Fibroblast of lung (primary cell): ENCODE results near the gene ANKS1B. TPM values are rescaled to one million over a fixed set of nuclear protein-coding genes. Genes with fewer than 3 reads are reported as not detected.

Experiments used
- DNase-seq, 2 donors: peaks; one replicate each; pipeline versions ENCODE4 v3.0.0 to v3.0.0-alpha.2; 2010; ENCODE audit warnings: low read depth in 2 of 2
- H2AFZ ChIP-seq: 2 replicates; pipeline ENCODE4 v1.5.1; 2012; ENCODE audit warnings: low read length, control low read depth, inconsistent platforms
- H3K27ac ChIP-seq: 2 replicates; pipeline ENCODE4 v1.5.1; 2011; ENCODE audit warnings: low read length, control low read depth; ENCODE audit not compliant: insufficient read depth
- H3K27me3 ChIP-seq: 2 replicates; pipeline ENCODE4 v1.5.1; 2011; ENCODE audit warnings: mild to moderate bottlenecking, low read length; ENCODE audit not compliant: control insufficient read depth, insufficient read depth
- H3K36me3 ChIP-seq: 2 replicates; pipeline ENCODE4 v1.5.1; 2011; ENCODE audit warnings: low read length; ENCODE audit not compliant: control insufficient read depth, insufficient read depth
- H3K4me1 ChIP-seq: 2 replicates; pipeline ENCODE4 v1.5.1; 2011; ENCODE audit warnings: low read length; ENCODE audit not compliant: control insufficient read depth, insufficient read depth; ENCODE audit errors: extremely low read depth
- H3K4me2 ChIP-seq: 2 replicates; pipeline ENCODE4 v1.5.1; 2011; ENCODE audit warnings: low read length, control low read depth; ENCODE audit not compliant: insufficient read depth; ENCODE audit errors: extremely low read depth
- H3K4me3 ChIP-seq, 4 experiments: fragments of 200-600 bp in 1 of 4; sonication (generic) in 1 of 4; replicated peaks in 1 of 4; 2 replicates each; pipeline ENCODE4 v1.5.1; 2011 to 2016; ENCODE audit warnings: low read length in 4 of 4, low read depth in 3 of 4, mild to moderate bottlenecking in 3 of 4, control low read depth in 2 of 4, inconsistent platforms in 1 of 4, mixed read lengths in 1 of 4; ENCODE audit not compliant: insufficient read depth in 1 of 4; ENCODE audit errors: control extremely low read depth in 1 of 4
- H3K79me2 ChIP-seq: 2 replicates; pipeline ENCODE4 v1.5.1; 2012; ENCODE audit warnings: mild to moderate bottlenecking, low read length, inconsistent platforms; ENCODE audit not compliant: control insufficient read depth, insufficient read depth
- H3K9ac ChIP-seq: 2 replicates; pipeline ENCODE4 v1.5.1; 2011; ENCODE audit warnings: mild to moderate bottlenecking, low read length, control low read depth; ENCODE audit not compliant: insufficient read depth
- H3K9me3 ChIP-seq: 2 replicates; pipeline ENCODE4 v1.5.1; 2012; ENCODE audit warnings: low read depth, low read length; ENCODE audit not compliant: control insufficient read depth, insufficient read depth
- H4K20me1 ChIP-seq: 2 replicates; pipeline ENCODE4 v1.5.1; 2011; ENCODE audit warnings: low read length; ENCODE audit not compliant: control insufficient read depth, insufficient read depth; ENCODE audit errors: extremely low read depth
- EZH2 ChIP-seq: IDR thresholded peaks from 2 replicates; pipeline ENCODE4 v1.5.1; 2012; ENCODE audit warnings: low read length, control low read depth, mild to moderate bottlenecking; ENCODE audit errors: missing control alignments
- polyA plus RNA-seq, 2 donors: library from polyadenylated mRNA; depleted of rRNA in 1 of 2; stranded (reverse) in 1 of 2; unstranded in 1 of 2; fragments of >200 nt; gene quantifications; 2 replicates each; pipeline ENCODE4 v1.2.1, GENCODE V29; 2011 to 2012; ENCODE audit warnings: missing spikeins in 1 of 2
- total RNA-seq: library from RNA; depleted of rRNA; stranded (reverse); fragments of >200 nt; gene quantifications from 2 replicates; pipeline ENCODE4 v1.2.1, GENCODE V29; 2014
- TF ChIP-seq, protein P1 (sequence below), 2 donors: IDR thresholded peaks in 1 of 2; conservative IDR thresholded peaks in 1 of 2; 1 replicate in 1 of 2; 2 replicates in 1 of 2; pipeline ENCODE4 v1.5.1; 2011 to 2012; ENCODE audit warnings: low read length in 2 of 2, control low read depth in 1 of 2, inconsistent platforms in 1 of 2, low read depth in 1 of 2, mild to moderate bottlenecking in 1 of 2

ANKS1B gene
- total and polyA plus RNA-seq, 2 donors (not counting 1 experiment from before 2014, with no cell fraction given), result 0.11 to 0.83 TPM

DNA sequence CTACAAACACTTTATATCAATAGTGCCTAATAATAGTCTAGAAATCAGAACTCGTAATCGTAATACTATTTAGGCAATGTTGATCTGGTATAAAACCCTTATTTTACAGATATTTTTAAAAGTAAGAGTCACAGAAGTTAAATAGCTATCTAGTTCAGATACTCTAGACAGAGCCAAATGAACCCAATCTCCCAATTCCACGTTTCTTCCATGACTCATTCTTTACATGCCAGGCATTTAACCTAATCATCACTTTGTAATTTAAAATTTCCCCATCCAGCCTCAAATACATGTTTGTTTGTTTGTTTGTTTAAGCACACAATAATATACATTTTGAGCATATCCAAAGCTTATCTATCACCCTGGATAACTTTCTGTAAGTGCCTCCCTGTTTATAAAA, 373.6 kb downstream of the ANKS1B start:
- no peak overlapping the region for H3K4me2 ChIP-seq
- H2AFZ ChIP-seq, result no peak overlapping the region
- DNase-seq, result peak in 1 of 2 donors; percentile 62

GRCh38 chr12:99609455-99610181, 375.1 kb downstream of the ANKS1B start:
- Histone ChIP-seq H3K27me3 (no peaks in the 10 kb centered on the region), H3K4me3 (no peak overlapping the region), H3K4me1 (no peaks in the 10 kb centered on the region), H3K9me3 (no peaks in the 10 kb centered on the region), H3K27ac (no peak overlapping the region), H3K79me2 (no peaks in the 10 kb centered on the region), H3K9ac (no peak overlapping the region), H3K4me2 (no peak overlapping the region), H4K20me1 (no peaks in the 10 kb centered on the region), H2AFZ (no peak overlapping the region), H3K36me3 (no peaks in the 10 kb centered on the region)
- TF ChIP-seq EZH2, result no peak
- DNase-seq, result no peak

More for the DNA sequence above, 373.6 kb downstream of the ANKS1B start:
- no peaks in the 10 kb centered on the region for H3K4me1 ChIP-seq
- no peak overlapping the region for H3K9ac ChIP-seq
- H3K4me3 ChIP-seq, result no peak overlapping the region
- no peaks in the 10 kb centered on the region for H3K27me3 ChIP-seq
- H3K79me2 ChIP-seq, result no peaks in the 10 kb centered on the region
- H4K20me1 ChIP-seq, result no peaks in the 10 kb centered on the region
- H3K36me3 ChIP-seq, result no peaks in the 10 kb centered on the region
- H3K27ac ChIP-seq, result no peak overlapping the region
- no peak for TF ChIP-seq EZH2
- TF ChIP-seq, protein P1, sequence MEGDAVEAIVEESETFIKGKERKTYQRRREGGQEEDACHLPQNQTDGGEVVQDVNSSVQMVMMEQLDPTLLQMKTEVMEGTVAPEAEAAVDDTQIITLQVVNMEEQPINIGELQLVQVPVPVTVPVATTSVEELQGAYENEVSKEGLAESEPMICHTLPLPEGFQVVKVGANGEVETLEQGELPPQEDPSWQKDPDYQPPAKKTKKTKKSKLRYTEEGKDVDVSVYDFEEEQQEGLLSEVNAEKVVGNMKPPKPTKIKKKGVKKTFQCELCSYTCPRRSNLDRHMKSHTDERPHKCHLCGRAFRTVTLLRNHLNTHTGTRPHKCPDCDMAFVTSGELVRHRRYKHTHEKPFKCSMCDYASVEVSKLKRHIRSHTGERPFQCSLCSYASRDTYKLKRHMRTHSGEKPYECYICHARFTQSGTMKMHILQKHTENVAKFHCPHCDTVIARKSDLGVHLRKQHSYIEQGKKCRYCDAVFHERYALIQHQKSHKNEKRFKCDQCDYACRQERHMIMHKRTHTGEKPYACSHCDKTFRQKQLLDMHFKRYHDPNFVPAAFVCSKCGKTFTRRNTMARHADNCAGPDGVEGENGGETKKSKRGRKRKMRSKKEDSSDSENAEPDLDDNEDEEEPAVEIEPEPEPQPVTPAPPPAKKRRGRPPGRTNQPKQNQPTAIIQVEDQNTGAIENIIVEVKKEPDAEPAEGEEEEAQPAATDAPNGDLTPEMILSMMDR (conservative IDR thresholded peaks at IDR 0.05 in 1 of 2, IDR thresholded peaks at IDR 0.05 in 1 of 2; ENCODE audit: low read depth in 1 of 2, low read length in 2 of 2), result no peak
- no peaks in the 10 kb centered on the region for H3K9me3 ChIP-seq

DNA sequence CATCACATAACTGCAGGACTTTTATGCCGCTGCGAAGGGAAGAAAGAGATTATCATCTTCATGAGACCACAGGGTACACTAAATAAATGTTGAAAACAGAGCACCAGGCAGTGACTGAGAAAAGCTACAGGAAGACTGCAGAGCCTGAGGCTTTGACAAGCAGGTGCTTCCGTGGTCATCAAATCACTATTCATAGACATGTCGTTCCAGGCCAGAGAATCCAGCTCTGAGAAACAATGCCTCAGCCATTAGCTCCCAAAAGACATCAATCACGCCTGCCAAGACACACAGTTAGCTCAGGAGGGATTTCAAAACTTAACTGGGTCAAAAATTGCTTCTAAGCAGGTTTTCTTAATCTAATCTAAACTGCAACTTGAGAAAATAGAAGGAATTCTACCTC, 384.3 kb downstream of the ANKS1B start:
- Histone ChIP-seq H3K36me3 (no peaks in the 10 kb centered on the region), H3K4me3 (no peak overlapping the region), H4K20me1 (no peaks in the 10 kb centered on the region), H3K4me1 (no peaks in the 10 kb centered on the region), H3K27ac (no peak overlapping the region), H2AFZ (no peak overlapping the region), H3K9ac (no peak overlapping the region), H3K79me2 (no peaks in the 10 kb centered on the region), H3K27me3 (no peaks in the 10 kb centered on the region), H3K4me2 (no peak overlapping the region), H3K9me3 (no peaks in the 10 kb centered on the region)
- TF ChIP-seq, protein P1 (conservative IDR thresholded peaks at IDR 0.05 in 1 of 2, IDR thresholded peaks at IDR 0.05 in 1 of 2; ENCODE audit: low read depth in 1 of 2, low read length in 2 of 2), result no peak
- no peak for TF ChIP-seq EZH2
- no peak for DNase-seq
